GM23338 (cell line): Measurements from ENCODE around the gene DCDC1.

Experiments used
- CREB1 ChIP-seq: fragments of 250-450 bp; sonication (Bioruptor Pico); IDR thresholded peaks from 2 replicates; pipeline ENCODE4 v1.5.0; 2020; ENCODE audit warnings: low read depth, mild to moderate bottlenecking, moderate library complexity
- CTCF ChIP-seq, 2 experiments: fragments of 200-600 bp in 1 of 2; sonication (generic) in 1 of 2; conservative IDR thresholded peaks; 2 replicates each; pipeline versions ENCODE4 v1.5.1 to v1.6.1; 2016 to 2017; ENCODE audit warnings: antibody characterized with exemption in 2 of 2, low read depth in 2 of 2, mild to moderate bottlenecking in 2 of 2, moderate library complexity in 1 of 2
- EZH2 ChIP-seq: fragments of 200-600 bp; sonication (generic); IDR thresholded peaks from one replicate; pipeline ENCODE4 v1.8.0; 2017; ENCODE audit warnings: antibody characterized with exemption, mild to moderate bottlenecking, low read depth; ENCODE audit not compliant: unreplicated experiment
- EZH2phosphoT487 ChIP-seq: fragments of 200-600 bp; sonication (generic); IDR thresholded peaks from one replicate; pipeline ENCODE4 v1.8.1; 2018; ENCODE audit warnings: antibody characterized with exemption; ENCODE audit not compliant: unreplicated experiment
- JUNB ChIP-seq: IDR thresholded peaks from one replicate; pipeline ENCODE4 v1.6.1; 2016; ENCODE audit warnings: antibody characterized with exemption; ENCODE audit not compliant: unreplicated experiment
- POLR2AphosphoS5 ChIP-seq: IDR thresholded peaks from 2 replicates; pipeline ENCODE4 v1.6.1; 2016; ENCODE audit warnings: antibody characterized with exemption, low read depth
- STAT1 ChIP-seq: IDR thresholded peaks from one replicate; pipeline ENCODE4 v1.6.1; 2016; ENCODE audit warnings: antibody characterized with exemption; ENCODE audit not compliant: unreplicated experiment
- ZNF114 ChIP-seq: fragments of 250-450 bp; sonication (Bioruptor Pico); IDR thresholded peaks from 2 replicates; pipeline ENCODE4 v1.5.0; 2020; ENCODE audit warnings: mild to moderate bottlenecking, moderate library complexity
- ZNF331 ChIP-seq: fragments of 250-450 bp; sonication (Bioruptor Pico); IDR thresholded peaks from 2 replicates; pipeline ENCODE4 v1.5.0; 2020; ENCODE audit warnings: low read depth, mild to moderate bottlenecking, moderate library complexity
- ZNF462 ChIP-seq: fragments of 250-450 bp; sonication (Bioruptor Pico); IDR thresholded peaks from 2 replicates; pipeline ENCODE4 v1.5.0; 2020; ENCODE audit warnings: mild to moderate bottlenecking, moderate library complexity
- TF ChIP-seq, protein P1 (sequence below): IDR thresholded peaks from one replicate; pipeline ENCODE4 v1.6.1; 2018; ENCODE audit warnings: antibody characterized with exemption; ENCODE audit not compliant: unreplicated experiment
- TF ChIP-seq, protein P2 (sequence below): IDR thresholded peaks from 2 replicates; pipeline ENCODE4 v1.6.1; 2016; ENCODE audit warnings: antibody characterized with exemption

DNA sequence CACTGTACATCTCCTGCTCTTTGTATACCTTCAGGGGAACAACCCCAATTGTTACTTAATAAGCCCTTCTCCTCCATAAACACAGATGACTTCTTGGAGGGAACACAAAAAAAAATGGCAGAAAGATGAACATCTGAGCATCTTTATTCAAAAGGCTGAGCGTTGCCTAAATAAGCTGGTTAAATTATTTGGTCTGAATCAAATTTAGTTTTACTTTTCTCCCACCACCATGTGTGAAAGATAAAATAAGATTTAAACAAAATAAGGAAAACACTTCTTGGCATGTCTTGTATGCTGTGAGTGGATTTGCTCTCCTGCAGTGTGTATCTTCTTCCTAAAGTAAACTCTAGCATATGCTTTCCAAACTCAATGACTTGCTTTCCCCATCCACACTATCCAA is 137.9 kb downstream of the DCDC1 start:
- no peak for TF ChIP-seq CTCF (conservative IDR thresholded peaks at IDR 0.05; ENCODE audit: low read depth in 2 of 2)
- no peak for TF ChIP-seq EZH2
- no peak for TF ChIP-seq POLR2AphosphoS5
- TF ChIP-seq, protein P1, sequence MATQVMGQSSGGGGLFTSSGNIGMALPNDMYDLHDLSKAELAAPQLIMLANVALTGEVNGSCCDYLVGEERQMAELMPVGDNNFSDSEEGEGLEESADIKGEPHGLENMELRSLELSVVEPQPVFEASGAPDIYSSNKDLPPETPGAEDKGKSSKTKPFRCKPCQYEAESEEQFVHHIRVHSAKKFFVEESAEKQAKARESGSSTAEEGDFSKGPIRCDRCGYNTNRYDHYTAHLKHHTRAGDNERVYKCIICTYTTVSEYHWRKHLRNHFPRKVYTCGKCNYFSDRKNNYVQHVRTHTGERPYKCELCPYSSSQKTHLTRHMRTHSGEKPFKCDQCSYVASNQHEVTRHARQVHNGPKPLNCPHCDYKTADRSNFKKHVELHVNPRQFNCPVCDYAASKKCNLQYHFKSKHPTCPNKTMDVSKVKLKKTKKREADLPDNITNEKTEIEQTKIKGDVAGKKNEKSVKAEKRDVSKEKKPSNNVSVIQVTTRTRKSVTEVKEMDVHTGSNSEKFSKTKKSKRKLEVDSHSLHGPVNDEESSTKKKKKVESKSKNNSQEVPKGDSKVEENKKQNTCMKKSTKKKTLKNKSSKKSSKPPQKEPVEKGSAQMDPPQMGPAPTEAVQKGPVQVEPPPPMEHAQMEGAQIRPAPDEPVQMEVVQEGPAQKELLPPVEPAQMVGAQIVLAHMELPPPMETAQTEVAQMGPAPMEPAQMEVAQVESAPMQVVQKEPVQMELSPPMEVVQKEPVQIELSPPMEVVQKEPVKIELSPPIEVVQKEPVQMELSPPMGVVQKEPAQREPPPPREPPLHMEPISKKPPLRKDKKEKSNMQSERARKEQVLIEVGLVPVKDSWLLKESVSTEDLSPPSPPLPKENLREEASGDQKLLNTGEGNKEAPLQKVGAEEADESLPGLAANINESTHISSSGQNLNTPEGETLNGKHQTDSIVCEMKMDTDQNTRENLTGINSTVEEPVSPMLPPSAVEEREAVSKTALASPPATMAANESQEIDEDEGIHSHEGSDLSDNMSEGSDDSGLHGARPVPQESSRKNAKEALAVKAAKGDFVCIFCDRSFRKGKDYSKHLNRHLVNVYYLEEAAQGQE, result no peak
- TF ChIP-seq, protein P2, sequence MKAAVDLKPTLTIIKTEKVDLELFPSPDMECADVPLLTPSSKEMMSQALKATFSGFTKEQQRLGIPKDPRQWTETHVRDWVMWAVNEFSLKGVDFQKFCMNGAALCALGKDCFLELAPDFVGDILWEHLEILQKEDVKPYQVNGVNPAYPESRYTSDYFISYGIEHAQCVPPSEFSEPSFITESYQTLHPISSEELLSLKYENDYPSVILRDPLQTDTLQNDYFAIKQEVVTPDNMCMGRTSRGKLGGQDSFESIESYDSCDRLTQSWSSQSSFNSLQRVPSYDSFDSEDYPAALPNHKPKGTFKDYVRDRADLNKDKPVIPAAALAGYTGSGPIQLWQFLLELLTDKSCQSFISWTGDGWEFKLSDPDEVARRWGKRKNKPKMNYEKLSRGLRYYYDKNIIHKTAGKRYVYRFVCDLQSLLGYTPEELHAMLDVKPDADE, result no peak
- no peak for TF ChIP-seq EZH2phosphoT487
- TF ChIP-seq JUNB, result no peak
- TF ChIP-seq CREB1 (CRISPR knock-in tag), result no peak
- no peak for TF ChIP-seq STAT1
- TF ChIP-seq ZNF331 (CRISPR knock-in tag), result no peak
- no peak for TF ChIP-seq ZNF114 (CRISPR knock-in tag)
- TF ChIP-seq ZNF462 (CRISPR knock-in tag), result no peak
